Endothelial cell of umbilical vein (primary cell): ENCODE results near the gene MEF2C. TPM values are rescaled to one million over a fixed set of nuclear protein-coding genes. Genes with fewer than 3 reads are reported as not detected.

Experiments used
- BruUV-seq: library from RNA; stranded (reverse); fragments of 400-500 nt; replicated peaks from 2 replicates; lab custom pipeline; 2021; lab: Mats Ljungman, UMichigan
- CTCF ChIA-PET: fragments of 300-600, 350-600 bp; sonication (Branson Sonifier 250); formaldehyde crosslinking; loops from one replicate; lab custom pipeline; 2021; ENCODE audit warnings: antibody characterized with exemption, inconsistent platforms; lab: Charles Lee
- POLR2A ChIA-PET: fragments of 300-600, 350-600 bp; sonication (Branson Sonifier 250); formaldehyde crosslinking; loops from one replicate; lab custom pipeline; 2021; ENCODE audit warnings: antibody characterized with exemption, inconsistent platforms; lab: Charles Lee
- DNase-seq: peaks from one replicate; pipeline ENCODE4 v3.0.0-alpha.2; 2011; ENCODE audit warnings: low read depth, low spot score
- FAIRE-seq: peaks from 2 replicates; lab custom pipeline; 2011; peaks lifted over from hg19 to GRCh38; lab: Jason Lieb, UNC
- H2AFZ ChIP-seq: 2 replicates; pipeline ENCODE4 v1.6.0; 2012; ENCODE audit warnings: low read depth, low read length, control low read depth, inconsistent platforms
- H3K27ac ChIP-seq: 2 replicates; pipeline ENCODE4 v1.5.1; 2011; ENCODE audit warnings: low read depth, mild to moderate bottlenecking, control low read depth, low read length, moderate library complexity; ENCODE audit not compliant: insufficient read depth
- H3K27me3 ChIP-seq, 2 experiments: 2 replicates each; pipeline versions ENCODE4 v1.6.0 to v1.6.1; 2011; ENCODE audit warnings: low read length in 2 of 2, mixed read lengths in 1 of 2; ENCODE audit not compliant: control insufficient read depth in 2 of 2, insufficient read depth in 2 of 2
- H3K36me3 ChIP-seq, 2 experiments: 2 replicates in 1 of 2; 3 replicates in 1 of 2; pipeline ENCODE4 v1.5.1; 2011; ENCODE audit warnings: low read length in 2 of 2, mild to moderate bottlenecking in 1 of 2, moderate library complexity in 1 of 2; ENCODE audit not compliant: control insufficient read depth in 2 of 2, insufficient read depth in 2 of 2; ENCODE audit errors: extremely low read depth in 1 of 2
- H3K4me1 ChIP-seq: 3 replicates; pipeline ENCODE4 v1.5.1; 2011; ENCODE audit warnings: mild to moderate bottlenecking, low read length; ENCODE audit not compliant: control insufficient read depth, insufficient read depth; ENCODE audit errors: extremely low read depth
- H3K4me2 ChIP-seq: 2 replicates; pipeline ENCODE4 v1.6.1; 2011; ENCODE audit warnings: low read length, control low read depth, mixed read lengths; ENCODE audit not compliant: insufficient read depth
- H3K4me3 ChIP-seq, 3 experiments: fragments of 200-600 bp in 1 of 3; sonication (generic), shearing (Covaris generic) in 1 of 3; replicated peaks in 1 of 3; 2 replicates each; pipeline ENCODE4 v1.5.1; 2011 to 2016; ENCODE audit warnings: control low read depth in 3 of 3, low read length in 3 of 3, mild to moderate bottlenecking in 2 of 3, inconsistent platforms in 1 of 3, low read depth in 1 of 3, moderate library complexity in 1 of 3; ENCODE audit not compliant: insufficient read depth in 1 of 3
- H3K79me2 ChIP-seq: 2 replicates; pipeline ENCODE4 v1.6.0; 2012; ENCODE audit warnings: low read length, inconsistent platforms; ENCODE audit not compliant: control insufficient read depth, insufficient read depth
- H3K9ac ChIP-seq: replicated peaks from 2 replicates; pipeline ENCODE3; 2011; ENCODE audit warnings: low read length, control low read depth; ENCODE audit not compliant: insufficient read depth; ENCODE audit errors: extremely low read depth
- H3K9me1 ChIP-seq: replicated peaks from 3 replicates; pipeline ENCODE4 v1.6.0; 2011; ENCODE audit warnings: mild to moderate bottlenecking, low read length; ENCODE audit not compliant: control insufficient read depth, insufficient read depth; ENCODE audit errors: extremely low read depth
- H3K9me3 ChIP-seq: replicated peaks from 2 replicates; pipeline ENCODE4 v1.5.1; 2012; ENCODE audit warnings: low read length, inconsistent platforms; ENCODE audit not compliant: control insufficient read depth, insufficient read depth
- H4K20me1 ChIP-seq: replicated peaks from 2 replicates; pipeline ENCODE3; 2011; ENCODE audit warnings: mild to moderate bottlenecking, low read length; ENCODE audit not compliant: control insufficient read depth, insufficient read depth; ENCODE audit errors: extremely low read depth
- EZH2 ChIP-seq: IDR thresholded peaks from 2 replicates; pipeline ENCODE4 v1.6.1; 2012; ENCODE audit warnings: borderline replicate concordance, low read depth, mild to moderate bottlenecking, moderate library complexity, low read length, inconsistent platforms; ENCODE audit not compliant: severe bottlenecking
- POLR2AphosphoS5 ChIP-seq: IDR thresholded peaks from 2 replicates; pipeline ENCODE4 v1.6.1; 2012; ENCODE audit warnings: low read depth, mild to moderate bottlenecking, control low read depth, low read length, moderate library complexity; ENCODE audit not compliant: insufficient read depth
- dilution Hi-C: fragments of 300-500 bp; cut with MboI; formaldehyde crosslinking; loops from one replicate; pipeline ENCODE4 v1.15.0; 2019; ENCODE audit warnings: low sequenced_read_pairs; ENCODE audit not compliant: extremely low pct_ligation_motif_present
- intact Hi-C: fragments of 100-400 bp; cut with micrococcal nuclease; formaldehyde crosslinking; loops from one replicate; pipeline ENCODE4 v1.10.0; 2022
- polyA plus RNA-seq, 4 experiments: library from polyadenylated mRNA; depleted of rRNA in 3 of 4; stranded (reverse) in 3 of 4; unstranded in 1 of 4; fragments of >200 nt; gene quantifications; 2 replicates each; pipeline versions ENCODE4 v1.2.1 to v1.2.3, GENCODE V29; 2011 to 2012; ENCODE audit warnings: missing spikeins in 1 of 4
- total RNA-seq: library from RNA; stranded (reverse); gene quantifications from 2 replicates; pipeline ENCODE4 v1.2.3, GENCODE V29; 2021

MEF2C gene
- total and polyA plus RNA-seq, 2 donors (not counting 3 experiments of a cell fraction or from before 2014, with no cell fraction given), result 21.2 to 67.7 TPM

GRCh38 chr5:88685591-88686541, 197.1 kb downstream of the MEF2C start:
- dilution Hi-C loops (loop anchor here (25.0 kb wide), 1 partner anchor 549 kb away; no protein-coding TSS in a partner anchor), intact Hi-C loops (no loop called here)
- H3K27me3 ChIP-seq, result peaks cover 92 to 100% of the 10 kb centered on the region in 2 experiments

GRCh38 chr5:88683506-88684135, 199.4 kb downstream of the MEF2C start:
- Histone ChIP-seq H2AFZ (no peak overlapping the region), H3K9ac (no peak overlapping the region), H4K20me1 (no peaks in the 10 kb centered on the region), H3K27ac (no peak overlapping the region), H3K9me1 (no peaks in the 10 kb centered on the region), H3K4me1 (peaks cover 3% of the 10 kb centered on the region), H3K4me3 (no peak overlapping the region), H3K9me3 (no peaks in the 10 kb centered on the region), H3K27me3 (peaks cover 88 to 100% of the 10 kb centered on the region in 2 experiments), H3K36me3 (no peaks in the 10 kb centered on the region), H3K79me2 (no peaks in the 10 kb centered on the region), H3K4me2 (no peak overlapping the region)
- CTCF ChIA-PET, result interaction anchor here (0.8 to 7.5 kb wide), 3 partner anchors 8 to 903 kb away, joined by 3 to 120 read pairs (median 3); no protein-coding TSS in a partner anchor
- no TSS peak for BruUV-seq
- no peak for DNase-seq
- dilution Hi-C loops, result loop anchor here (25.0 kb wide), 1 partner anchor 546 kb away; no protein-coding TSS in a partner anchor
- TF ChIP-seq POLR2AphosphoS5, result no peak
- peak; percentile 35 for TF ChIP-seq EZH2
- FAIRE-seq, result no peak
- intact Hi-C loops, result loop anchor here (1.0 to 5.0 kb wide), 2 partner anchors 8 to 1271 kb away; partner anchors contain the start of gene CCNH
- POLR2A ChIA-PET, result no interaction called here

More at GRCh38 chr5:88685591-88686541, 197.1 kb downstream of the MEF2C start:
- Histone ChIP-seq H4K20me1 (no peaks in the 10 kb centered on the region), H2AFZ (no peak overlapping the region), H3K36me3 (no peaks in the 10 kb centered on the region), H3K4me1 (peaks cover 3% of the 10 kb centered on the region), H3K27ac (no peak overlapping the region), H3K9me3 (no peaks in the 10 kb centered on the region), H3K4me2 (no peak overlapping the region), H3K79me2 (no peaks in the 10 kb centered on the region), H3K4me3 (no peak overlapping the region), H3K9ac (no peak overlapping the region), H3K9me1 (no peaks in the 10 kb centered on the region)
- TF ChIP-seq EZH2 (peak; percentile 53), POLR2AphosphoS5 (no peak)
- BruUV-seq, result no TSS peak
- FAIRE-seq (no peak), DNase-seq (no peak)
- ChIA-PET CTCF (interaction anchor here (0.6 to 7.5 kb wide), 6 partner anchors 10 to 1240 kb away, joined by 3 to 120 read pairs (median 3); no protein-coding TSS in a partner anchor), POLR2A (no interaction called here)
